Measurements from ENCODE around the gene EMC8.

EMC8 gene

GRCh38 chr16:85759631-85760419 lies 39.5 kb downstream of the EMC8 start:
- Histone ChIP-seq H3K36me3 (ENCODE audit: control insufficient read depth, insufficient read depth, low read length) (no peaks in the 10 kb centered on the region), H3K4me1 (ENCODE audit: control insufficient read depth, low read depth, low read length) (no peaks in the 10 kb centered on the region), H2BK15ac (replicated peaks; ENCODE audit: low read depth) (no peak overlapping the region), H3K23ac (ENCODE audit: low read length) (no peak overlapping the region), H3K4ac (ENCODE audit: low read depth, low read length) (no peak overlapping the region), H3K4me3 (ENCODE audit: low read length) (no peak overlapping the region), H4K5ac (ENCODE audit: low read length) (no peak overlapping the region), H3K9ac (ENCODE audit: low read length) (no peak overlapping the region), H4K8ac (ENCODE audit: low read depth, low read length) (no peak overlapping the region), H3K27ac (ENCODE audit: low read depth, low read length) (no peak overlapping the region), H2BK120ac (ENCODE audit: low read depth, low read length) (no peak overlapping the region), H3K79me1 (ENCODE audit: low read length) (no peaks in the 10 kb centered on the region), H3K27me3 (ENCODE audit: insufficient read depth, low read length, poor library complexity) (no peaks in the 10 kb centered on the region), H2AK5ac (ENCODE audit: low read length) (no peak overlapping the region), H3K56ac (ENCODE audit: low read length) (no peak overlapping the region), H2BK5ac (ENCODE audit: low read length) (no peak overlapping the region), H3K79me2 (ENCODE audit: control insufficient read depth, insufficient read depth, low read length) (no peaks in the 10 kb centered on the region), H3K4me2 (ENCODE audit: low read length) (no peak overlapping the region), H3K18ac (ENCODE audit: low read length) (no peak overlapping the region)
- DNase-seq = no peak
- no CpG with 5 or more reads among the region's 20 CpGs for WGBS (ENCODE audit: extremely low coverage, insufficient coverage, low lambda C conversion rate)

GRCh38 chr16:85759136-85759535 lies 40.2 kb downstream of the EMC8 start:
- Histone ChIP-seq H3K4me3 (ENCODE audit: low read length) (no peak overlapping the region), H3K56ac (ENCODE audit: low read length) (no peak overlapping the region), H3K27me3 (ENCODE audit: insufficient read depth, low read length, poor library complexity) (no peaks in the 10 kb centered on the region), H3K79me2 (ENCODE audit: control insufficient read depth, insufficient read depth, low read length) (no peaks in the 10 kb centered on the region), H3K4ac (ENCODE audit: low read depth, low read length) (no peak overlapping the region), H2BK15ac (replicated peaks; ENCODE audit: low read depth) (no peak overlapping the region), H2BK5ac (ENCODE audit: low read length) (no peak overlapping the region), H2AK5ac (ENCODE audit: low read length) (no peak overlapping the region), H3K4me1 (ENCODE audit: control insufficient read depth, low read depth, low read length) (no peaks in the 10 kb centered on the region), H3K4me2 (ENCODE audit: low read length) (no peak overlapping the region), H3K23ac (ENCODE audit: low read length) (no peak overlapping the region), H3K27ac (ENCODE audit: low read depth, low read length) (no peak overlapping the region), H3K18ac (ENCODE audit: low read length) (no peak overlapping the region), H4K5ac (ENCODE audit: low read length) (no peak overlapping the region), H3K79me1 (ENCODE audit: low read length) (no peaks in the 10 kb centered on the region), H3K9ac (ENCODE audit: low read length) (no peak overlapping the region), H4K8ac (ENCODE audit: low read depth, low read length) (no peak overlapping the region), H3K36me3 (ENCODE audit: control insufficient read depth, insufficient read depth, low read length) (no peaks in the 10 kb centered on the region), H2BK120ac (ENCODE audit: low read depth, low read length) (no peak overlapping the region)
- no peak for DNase-seq
- no CpG with 5 or more reads among the region's 16 CpGs for whole genome bisulfite sequencing (ENCODE audit: extremely low coverage, insufficient coverage, low lambda C conversion rate)

- Histone ChIP-seq H3K79me2 (ENCODE audit: control insufficient read depth, insufficient read depth, low read length) (no peaks in the 10 kb centered on the region), H3K4me2 (ENCODE audit: low read length) (no peak overlapping the region), H3K27me3 (ENCODE audit: insufficient read depth, low read length, poor library complexity) (no peaks in the 10 kb centered on the region), H3K23ac (ENCODE audit: low read length) (no peak overlapping the region), H2BK15ac (replicated peaks; ENCODE audit: low read depth) (no peak overlapping the region), H2BK120ac (ENCODE audit: low read depth, low read length) (no peak overlapping the region), H3K4me1 (ENCODE audit: control insufficient read depth, low read depth, low read length) (peaks cover 4% of the 10 kb centered on the region), H4K8ac (ENCODE audit: low read depth, low read length) (no peak overlapping the region), H3K4ac (ENCODE audit: low read depth, low read length) (no peak overlapping the region), H2AK5ac (ENCODE audit: low read length) (no peak overlapping the region), H3K27ac (ENCODE audit: low read depth, low read length) (no peak overlapping the region), H3K4me3 (ENCODE audit: low read length) (no peak overlapping the region), H3K18ac (ENCODE audit: low read length) (no peak overlapping the region), H3K56ac (ENCODE audit: low read length) (no peak overlapping the region), H3K79me1 (ENCODE audit: low read length) (no peaks in the 10 kb centered on the region), H2BK5ac (ENCODE audit: low read length) (no peak overlapping the region), H3K9ac (ENCODE audit: low read length) (no peak overlapping the region), H4K5ac (ENCODE audit: low read length) (no peak overlapping the region), H3K36me3 (ENCODE audit: control insufficient read depth, insufficient read depth, low read length) (no peaks in the 10 kb centered on the region)
- no CpG with 5 or more reads among the region's 7 CpGs for WGBS (ENCODE audit: extremely low coverage, insufficient coverage, low lambda C conversion rate)
- no peak for DNase-seq
Observed at GRCh38 chr16:85757341-85757822, 42.0 kb downstream of the EMC8 start.

- Histone ChIP-seq H3K18ac (ENCODE audit: low read length) (no peak overlapping the region), H4K5ac (ENCODE audit: low read length) (no peak overlapping the region), H2AK5ac (ENCODE audit: low read length) (no peak overlapping the region), H3K79me1 (ENCODE audit: low read length) (no peaks in the 10 kb centered on the region), H2BK120ac (ENCODE audit: low read depth, low read length) (no peak overlapping the region), H4K8ac (ENCODE audit: low read depth, low read length) (no peak overlapping the region), H3K36me3 (ENCODE audit: control insufficient read depth, insufficient read depth, low read length) (no peaks in the 10 kb centered on the region), H3K56ac (ENCODE audit: low read length) (no peak overlapping the region), H3K27me3 (ENCODE audit: insufficient read depth, low read length, poor library complexity) (no peaks in the 10 kb centered on the region), H3K9ac (ENCODE audit: low read length) (no peak overlapping the region), H3K4me1 (ENCODE audit: control insufficient read depth, low read depth, low read length) (peaks cover 7% of the 10 kb centered on the region), H3K4me2 (ENCODE audit: low read length) (no peak overlapping the region), H2BK5ac (ENCODE audit: low read length) (no peak overlapping the region), H3K79me2 (ENCODE audit: control insufficient read depth, insufficient read depth, low read length) (no peaks in the 10 kb centered on the region), H2BK15ac (replicated peaks; ENCODE audit: low read depth) (no peak overlapping the region), H3K4ac (ENCODE audit: low read depth, low read length) (no peak overlapping the region), H3K27ac (ENCODE audit: low read depth, low read length) (no peak overlapping the region), H3K23ac (ENCODE audit: low read length) (no peak overlapping the region), H3K4me3 (ENCODE audit: low read length) (no peak overlapping the region)
- no CpG with 5 or more reads among the region's 25 CpGs for WGBS (ENCODE audit: extremely low coverage, insufficient coverage, low lambda C conversion rate)
- no peak for DNase-seq
Observed at GRCh38 chr16:85755929-85756768, 43.2 kb downstream of the EMC8 start.

- Histone ChIP-seq H3K79me1 (ENCODE audit: low read length) (no peaks in the 10 kb centered on the region), H3K56ac (ENCODE audit: low read length) (no peak overlapping the region), H3K27ac (ENCODE audit: low read depth, low read length) (no peak overlapping the region), H3K4me2 (ENCODE audit: low read length) (no peak overlapping the region), H3K36me3 (ENCODE audit: control insufficient read depth, insufficient read depth, low read length) (no peaks in the 10 kb centered on the region), H3K27me3 (ENCODE audit: insufficient read depth, low read length, poor library complexity) (no peaks in the 10 kb centered on the region), H2BK15ac (replicated peaks; ENCODE audit: low read depth) (no peak overlapping the region), H2BK120ac (ENCODE audit: low read depth, low read length) (no peak overlapping the region), H3K79me2 (ENCODE audit: control insufficient read depth, insufficient read depth, low read length) (no peaks in the 10 kb centered on the region), H3K23ac (ENCODE audit: low read length) (no peak overlapping the region), H2BK5ac (ENCODE audit: low read length) (no peak overlapping the region), H3K4ac (ENCODE audit: low read depth, low read length) (no peak overlapping the region), H3K4me3 (ENCODE audit: low read length) (no peak overlapping the region), H4K5ac (ENCODE audit: low read length) (no peak overlapping the region), H2AK5ac (ENCODE audit: low read length) (no peak overlapping the region), H3K18ac (ENCODE audit: low read length) (no peak overlapping the region), H3K9ac (ENCODE audit: low read length) (no peak overlapping the region), H3K4me1 (ENCODE audit: control insufficient read depth, low read depth, low read length) (peaks cover 7% of the 10 kb centered on the region), H4K8ac (ENCODE audit: low read depth, low read length) (no peak overlapping the region)
- no CpG with 5 or more reads among the region's 7 CpGs for WGBS (ENCODE audit: extremely low coverage, insufficient coverage, low lambda C conversion rate)
- no peak for DNase-seq
Observed at GRCh38 chr16:85754413-85754812, 44.9 kb downstream of the EMC8 start.

Data from mesendoderm (in vitro differentiated cells).